HG03280 (cell line): Measurements from ENCODE around the gene CD209.
"Not testable (repeated sequence)": the region's sequence is repeated elsewhere in the genome, so short reads cannot be mapped to it uniquely, and the experiment has no call there.

Source experiments
- ATAC-seq: cut with Tn5 transposase; IDR thresholded peaks from one replicate; pipeline ENCODE4 v1.9.1; 2021; ENCODE audit warnings: mild to moderate bottlenecking, moderate library complexity; ENCODE audit not compliant: unreplicated experiment

The CD209 gene

DNA sequence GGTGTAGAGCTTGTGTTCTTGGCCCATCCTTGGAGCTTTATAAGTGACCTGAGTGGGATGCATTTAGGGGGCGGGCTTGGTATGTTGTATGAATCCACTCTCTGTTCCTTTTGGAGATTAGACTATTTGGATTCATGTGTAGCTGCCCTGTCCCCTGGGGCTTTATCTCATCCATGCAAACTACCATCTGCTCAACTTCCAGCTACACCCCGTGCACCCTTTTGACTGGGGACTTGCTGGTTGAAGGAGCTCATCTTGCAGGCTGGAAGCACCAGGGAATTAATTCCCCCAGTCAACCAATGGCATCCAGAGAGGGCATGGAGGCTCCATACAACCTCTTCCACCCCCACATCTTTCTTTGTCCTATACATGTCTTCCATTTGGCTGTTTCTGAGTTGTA, 21.8 kb upstream of the CD209 start:
- no peak for ATAC-seq

DNA sequence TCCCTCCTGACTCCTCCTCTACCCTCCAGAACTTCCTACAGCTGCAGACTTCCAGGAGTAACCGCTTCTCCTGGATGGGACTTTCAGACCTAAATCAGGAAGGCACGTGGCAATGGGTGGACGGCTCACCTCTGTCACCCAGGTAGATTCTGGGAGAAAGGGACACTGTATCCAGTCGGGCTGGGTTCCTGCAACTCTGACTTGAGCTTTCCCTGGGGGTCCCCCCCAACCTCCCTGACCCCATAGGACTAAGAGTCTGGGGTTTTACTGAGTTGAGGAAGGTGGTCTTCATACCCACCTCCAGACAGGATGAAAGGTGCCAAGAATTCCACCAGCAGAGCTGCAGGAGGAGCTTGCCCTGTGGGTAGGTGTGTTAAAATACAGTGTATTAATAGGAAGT, 20.2 kb upstream of the CD209 start:
- no peak for ATAC-seq

DNA sequence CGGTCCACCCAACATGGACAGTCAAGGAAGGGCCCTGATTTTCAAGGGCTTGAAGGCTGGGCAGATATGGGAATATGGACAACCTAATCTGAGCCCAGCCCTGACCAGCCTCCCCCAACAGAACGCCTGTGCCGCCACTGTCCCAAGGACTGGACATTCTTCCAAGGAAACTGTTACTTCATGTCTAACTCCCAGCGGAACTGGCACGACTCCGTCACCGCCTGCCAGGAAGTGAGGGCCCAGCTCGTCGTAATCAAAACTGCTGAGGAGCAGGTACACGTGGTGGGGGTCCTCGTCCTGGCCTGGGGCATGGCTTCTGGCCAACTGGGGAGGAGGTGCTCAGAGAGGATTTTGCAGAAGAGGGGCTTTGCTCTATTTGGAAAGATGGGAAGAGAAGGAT, 19.2 kb upstream of the CD209 start:
- ATAC-seq, result no peak

DNA sequence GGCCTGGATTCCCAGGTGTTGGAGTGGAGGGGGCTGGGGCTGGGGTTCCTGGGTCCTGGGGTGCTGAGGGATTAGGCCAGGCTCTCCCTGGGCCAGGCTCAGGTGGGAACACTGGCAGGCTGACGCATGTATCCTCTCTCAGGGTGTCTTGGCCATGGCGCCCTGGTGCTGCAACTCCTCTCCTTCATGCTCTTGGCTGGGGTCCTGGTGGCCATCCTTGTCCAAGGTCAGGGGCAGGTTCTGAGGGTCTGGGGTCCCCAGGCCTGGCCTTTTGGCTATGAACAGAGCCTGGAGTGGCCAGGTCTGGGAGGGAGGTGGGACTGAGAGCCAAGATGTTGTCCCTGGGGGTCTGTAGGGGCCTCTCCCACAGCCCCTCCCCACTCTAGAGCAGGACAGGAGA, 17.7 kb upstream of the CD209 start:
- ATAC-seq, result not testable (repeated sequence)

DNA sequence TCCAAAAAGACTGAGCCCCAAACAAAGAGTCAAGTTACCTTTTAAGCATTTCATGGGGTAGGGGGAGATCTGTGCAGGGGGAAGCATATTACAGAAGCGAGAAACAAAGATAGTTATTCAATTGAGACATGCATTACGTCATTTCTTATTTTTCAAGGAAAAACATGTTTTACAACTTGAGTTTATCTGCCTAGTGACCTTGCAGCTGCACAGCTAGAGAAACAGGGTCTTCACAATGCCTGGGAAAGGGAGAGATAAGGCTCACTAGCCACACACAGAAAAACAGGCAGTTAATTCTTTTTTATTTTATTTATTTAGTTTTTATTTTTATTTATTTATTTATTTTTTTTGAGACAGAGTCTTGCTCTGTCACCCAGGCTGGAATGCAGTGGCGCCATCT, 16.8 kb upstream of the CD209 start:
- ATAC-seq, result not testable (repeated sequence)

DNA sequence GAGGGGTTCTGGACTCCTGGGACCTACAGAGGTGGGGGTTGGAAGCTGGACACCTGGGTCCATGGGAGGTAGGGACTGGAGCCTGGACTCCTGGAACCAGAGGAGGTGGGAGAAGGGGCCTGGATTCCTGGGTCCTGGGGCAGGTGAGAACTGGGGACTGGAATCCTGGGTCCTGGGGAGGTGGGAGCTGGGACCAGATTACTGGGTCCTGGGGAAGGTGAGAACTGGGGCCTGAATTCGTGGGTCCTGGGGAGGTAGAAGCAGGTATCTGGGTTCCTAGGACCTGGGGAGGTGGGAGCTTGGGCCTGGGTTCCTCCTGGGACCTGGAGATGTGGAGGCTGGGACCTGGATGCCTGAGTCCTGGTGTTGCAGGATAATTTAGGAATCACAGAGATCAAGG, 16.4 kb upstream of the CD209 start:
- no peak for ATAC-seq

DNA sequence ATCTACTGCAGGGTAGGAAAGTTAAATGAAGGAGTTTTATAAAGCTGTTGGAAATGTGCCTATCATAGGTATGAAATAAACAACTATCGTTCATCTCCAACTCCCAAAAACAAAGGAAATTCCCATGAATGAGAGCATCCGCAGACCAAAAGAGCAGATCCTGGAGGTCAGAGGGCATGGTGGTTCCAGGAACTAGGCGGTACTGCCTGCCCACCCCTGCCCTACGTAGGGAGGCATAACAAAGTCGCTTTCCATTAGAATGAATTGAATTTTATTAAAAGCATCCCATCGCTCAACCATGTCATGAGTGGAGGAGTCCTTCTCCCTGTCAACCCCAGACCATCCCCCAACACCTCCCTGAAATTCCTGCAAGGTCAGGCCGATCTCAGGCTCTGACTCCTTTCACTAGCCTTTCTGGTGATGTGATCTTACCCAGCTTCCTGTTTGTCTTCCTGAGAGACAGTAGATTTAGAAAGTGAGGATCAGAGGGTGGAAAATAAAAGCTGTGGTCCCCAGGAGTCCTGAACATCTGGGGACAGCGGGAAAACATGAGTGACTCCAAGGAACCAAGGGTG, 15.5 kb upstream of the CD209 start, which contains the start of gene CLEC4M:
Gene CLEC4M (plus strand): TSS at position 525 of the 575 bp plus-strand sequence. CDS start 24 bp downstream, at position 549.
- ATAC-seq, result no peak

DNA sequence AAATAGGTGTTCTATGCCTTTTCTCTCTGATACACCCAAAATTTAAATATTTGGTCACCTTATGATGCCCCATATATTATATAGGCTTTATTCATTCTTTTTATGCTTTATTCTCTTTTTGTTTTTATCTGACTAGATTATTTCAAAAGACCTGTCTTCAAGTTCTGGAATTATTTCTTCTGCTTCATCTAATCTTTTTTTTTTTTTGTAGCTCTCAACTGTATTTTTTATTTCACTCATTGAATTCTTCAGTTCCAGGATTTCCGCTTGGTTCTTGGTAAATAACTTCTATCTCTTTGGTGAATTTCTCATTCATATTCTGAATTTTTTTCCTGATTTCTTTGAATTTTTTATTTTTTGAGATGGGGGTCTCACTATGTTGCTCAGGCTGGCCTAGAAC, 11.8 kb upstream of the CD209 start:
- no peak for ATAC-seq

DNA sequence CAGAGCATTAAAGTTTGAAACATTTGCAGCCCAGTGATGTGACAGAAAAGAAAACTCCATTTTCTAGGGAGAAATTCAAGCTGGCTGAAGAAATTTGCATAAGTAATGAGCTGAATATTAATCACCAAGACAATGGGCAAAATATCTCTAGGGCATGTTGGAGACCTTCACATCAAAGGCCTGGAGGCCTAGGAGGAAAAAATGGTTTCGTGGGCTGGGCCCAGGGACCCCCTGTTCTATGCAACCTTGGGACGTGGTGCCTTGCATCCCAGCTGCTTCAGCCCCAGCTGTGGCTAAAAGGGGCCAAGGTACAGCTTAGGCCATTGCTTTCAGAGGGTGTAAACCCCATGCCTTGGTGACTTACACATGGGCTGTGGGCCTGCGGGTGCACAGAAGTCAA, 10.0 kb upstream of the CD209 start:
- ATAC-seq, result no peak

DNA sequence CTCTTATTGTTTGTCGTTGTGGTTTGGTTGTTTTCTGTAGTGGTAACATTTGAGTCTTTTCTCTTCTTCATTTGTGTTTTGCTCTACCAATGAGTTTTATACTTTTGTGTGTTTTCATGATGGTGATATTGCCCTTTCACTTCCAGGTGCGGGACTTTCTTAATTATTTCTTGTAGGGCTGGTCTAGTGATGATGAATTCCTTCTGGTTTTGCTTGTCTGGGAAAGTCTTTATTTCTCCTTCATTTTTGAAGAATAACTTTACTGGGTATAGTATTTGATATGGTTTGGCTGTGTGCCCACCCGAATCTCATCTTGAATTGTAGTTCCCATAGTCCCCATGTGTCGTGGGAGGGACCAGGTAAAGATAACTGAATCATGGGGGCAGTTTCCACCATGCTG, 8.9 kb upstream of the CD209 start:
- no peak for ATAC-seq

DNA sequence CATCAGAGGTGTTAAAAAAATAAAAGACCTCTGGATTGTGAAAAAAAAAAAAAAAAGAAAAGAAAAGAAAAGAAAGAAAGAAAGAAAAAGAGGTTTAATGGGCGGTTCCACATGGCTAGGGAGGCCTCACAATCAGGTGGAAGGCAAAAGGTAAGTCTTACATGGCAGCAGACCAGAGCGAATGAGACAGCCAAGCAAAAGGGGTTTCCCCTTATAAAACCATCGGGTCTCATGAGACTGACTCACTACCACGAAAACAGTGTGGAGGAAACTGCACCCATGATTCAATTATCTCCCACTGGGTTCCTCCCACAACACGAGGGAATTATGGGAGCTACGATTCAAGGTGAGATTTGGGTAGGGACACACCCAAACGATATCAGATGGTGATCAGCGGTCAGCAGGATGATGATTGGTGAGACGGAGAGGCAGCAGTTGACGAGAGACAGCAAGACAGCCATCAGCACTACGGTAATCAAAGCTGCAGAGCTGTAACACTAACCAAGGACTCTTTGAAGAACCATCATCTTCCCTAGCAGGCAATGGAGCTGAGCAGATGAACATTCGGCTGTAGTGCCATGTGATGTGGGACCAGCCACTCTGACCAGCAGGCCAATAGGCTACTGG, 3.9 kb upstream of the CD209 start:
- ATAC-seq, result no peak

DNA sequence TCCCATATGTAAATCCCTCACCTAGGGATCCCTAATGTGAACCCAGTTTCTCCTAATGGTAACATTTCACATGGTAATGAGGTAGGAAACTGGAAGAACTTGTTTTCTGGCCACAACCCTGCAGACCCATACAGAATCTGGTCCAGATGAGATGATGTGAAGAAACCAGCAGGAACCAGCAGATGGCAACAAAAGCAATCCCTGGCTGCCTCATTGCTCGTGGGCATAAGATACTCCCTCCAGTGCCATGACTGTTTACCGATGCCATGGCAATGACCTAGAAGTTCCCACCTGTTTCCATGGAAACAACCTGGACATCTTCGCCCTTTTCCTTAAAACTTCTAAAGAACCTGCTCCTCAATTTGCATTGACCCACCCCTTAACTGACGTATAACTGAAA, 1.4 kb upstream of the CD209 start:
- ATAC-seq, result no peak

DNA sequence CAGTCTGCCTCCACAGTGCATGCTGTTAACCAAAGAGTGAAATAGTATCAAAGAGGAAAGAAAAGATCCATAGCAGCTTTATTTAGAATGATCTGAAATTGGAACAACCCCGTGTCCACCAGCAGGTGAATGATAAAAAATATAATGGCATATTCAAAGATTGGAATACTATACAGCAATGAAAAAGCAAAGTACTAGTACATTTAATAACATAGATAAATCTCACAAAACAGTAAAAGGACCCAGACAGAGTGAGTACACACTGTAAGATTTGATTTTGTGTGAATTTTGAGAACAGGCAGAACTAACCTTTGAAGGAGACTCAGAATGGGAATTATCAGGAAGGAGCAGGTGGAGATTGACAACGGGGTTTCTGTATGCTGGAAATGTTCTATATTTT, 837 bp upstream of the CD209 start:
- ATAC-seq, result no peak

DNA sequence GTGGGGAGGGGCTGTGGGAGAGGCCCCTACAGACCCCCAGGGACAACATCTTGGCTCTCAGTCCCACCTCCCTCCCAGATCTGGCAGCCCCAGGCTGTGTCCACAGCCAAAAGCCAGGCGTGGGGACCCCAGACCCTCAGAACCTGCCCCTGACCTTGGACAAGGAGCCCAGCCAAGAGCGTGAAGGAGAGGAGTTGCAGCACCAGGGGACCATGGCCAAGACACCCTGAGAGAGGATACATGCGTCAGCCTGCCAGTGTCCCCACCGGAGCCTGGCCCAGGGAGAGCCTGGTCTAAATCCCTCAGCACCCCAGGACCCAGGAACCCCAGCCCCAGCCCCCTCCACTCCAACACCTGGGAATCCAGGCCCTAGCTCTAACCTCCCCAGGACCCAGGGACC, 1.0 kb downstream of the CD209 start:
- not testable (repeated sequence) for ATAC-seq

DNA sequence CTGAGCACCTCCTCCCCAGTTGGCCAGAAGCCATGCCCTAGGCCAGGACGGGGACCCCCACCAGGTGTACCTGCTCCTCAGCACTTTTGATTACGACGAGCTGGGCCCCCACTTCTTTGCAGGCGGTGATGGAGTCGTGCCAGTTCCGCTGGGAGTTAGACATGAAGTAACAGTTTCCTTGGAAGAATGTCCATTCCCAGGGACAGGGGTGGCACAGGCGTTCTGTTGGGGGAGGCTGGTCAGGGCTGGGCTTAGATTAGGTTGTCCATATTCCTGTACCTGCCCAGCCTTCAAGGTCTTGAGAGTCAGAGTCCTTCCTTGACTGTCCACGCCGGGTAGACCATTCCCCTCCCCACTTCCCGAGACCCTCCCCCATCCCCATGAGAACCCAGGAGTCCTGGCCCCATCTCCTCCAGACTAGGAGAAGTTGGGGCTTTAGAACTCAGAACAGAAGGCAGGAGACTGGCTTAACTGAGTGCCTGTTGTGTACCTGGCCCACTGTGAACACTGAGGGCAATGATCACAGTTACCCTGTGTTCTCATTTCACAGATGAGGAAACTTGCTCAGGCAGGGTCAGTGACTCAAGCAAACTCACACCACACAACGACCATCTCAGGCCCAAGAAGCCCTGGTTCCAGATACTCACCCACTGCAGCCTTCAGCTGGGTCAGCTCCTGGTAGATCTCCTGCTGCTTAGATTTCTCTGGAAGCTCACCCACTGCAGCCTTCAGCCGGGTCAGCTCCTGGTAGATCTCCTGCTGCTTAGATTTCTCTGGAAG, 2.3 kb downstream of the CD209 start:
- no peak for ATAC-seq

DNA sequence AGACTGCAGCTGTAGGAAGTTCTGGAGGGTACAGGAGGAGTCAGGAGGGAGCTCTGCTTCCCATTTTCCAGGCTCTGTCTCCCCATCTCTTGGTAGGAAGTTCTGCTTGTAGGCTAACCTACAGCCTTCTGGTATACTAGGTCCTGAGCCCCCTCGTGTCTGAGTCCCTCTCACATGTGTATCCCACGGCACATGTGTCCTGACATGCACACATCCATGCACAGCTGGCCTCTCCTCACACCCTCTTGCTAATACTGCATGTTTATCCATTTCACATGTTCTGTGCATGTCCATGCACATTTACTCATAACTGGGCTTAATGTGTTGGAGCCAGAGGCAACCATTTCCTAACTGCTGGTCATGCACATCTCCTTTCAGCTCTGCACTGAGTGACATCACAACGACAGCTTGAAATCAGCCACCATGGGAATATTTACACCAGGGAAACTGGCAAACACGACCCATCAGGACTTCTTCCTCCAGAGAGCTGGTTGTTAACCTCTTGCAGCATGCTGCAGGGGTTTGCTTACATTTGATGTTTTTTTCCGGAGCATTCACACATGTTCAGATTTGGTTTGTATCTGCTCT, 3.0 kb downstream of the CD209 start:
- no peak for ATAC-seq

DNA sequence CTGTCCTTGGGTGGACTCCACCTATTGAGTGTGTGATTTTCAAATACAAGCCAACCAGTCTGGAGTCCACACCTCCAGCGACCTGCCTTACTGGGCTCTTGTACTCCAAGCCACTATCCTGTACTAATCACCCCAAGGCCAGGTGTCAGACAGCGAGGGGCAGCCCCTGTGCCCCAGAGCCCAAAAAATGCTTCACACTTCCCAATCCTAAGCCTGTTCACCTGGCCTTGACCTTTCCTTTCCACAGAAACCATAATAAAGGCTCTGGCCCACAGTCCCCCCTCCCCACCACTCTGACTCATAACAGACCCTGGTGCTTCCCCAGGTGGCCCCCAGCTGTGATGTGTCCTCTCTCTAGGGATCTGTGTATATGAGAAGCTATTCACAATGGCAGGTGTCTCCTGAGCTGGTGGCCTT, 3.9 kb downstream of the CD209 start:
- ATAC-seq, result peak; percentile 75

DNA sequence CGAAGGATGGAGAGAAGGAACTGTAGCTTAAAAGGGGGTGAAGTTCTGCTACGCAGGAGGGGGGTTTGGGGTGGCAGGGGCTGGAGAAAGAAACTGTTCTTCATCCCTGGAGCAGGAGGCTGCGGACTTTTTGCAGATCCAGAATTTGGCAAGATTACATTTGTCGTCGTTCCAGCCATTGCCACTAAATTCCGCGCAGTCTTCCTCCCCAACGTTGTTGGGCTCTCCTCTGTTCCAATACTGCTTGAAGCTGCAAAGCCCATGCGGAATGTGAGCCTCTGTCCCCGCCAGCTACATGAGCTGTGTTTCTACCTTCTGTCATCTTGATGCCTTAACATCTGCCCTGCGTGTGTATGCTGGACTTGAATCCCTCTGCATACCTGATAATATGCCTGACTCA, 4.3 kb downstream of the CD209 start:
- no peak for ATAC-seq

DNA sequence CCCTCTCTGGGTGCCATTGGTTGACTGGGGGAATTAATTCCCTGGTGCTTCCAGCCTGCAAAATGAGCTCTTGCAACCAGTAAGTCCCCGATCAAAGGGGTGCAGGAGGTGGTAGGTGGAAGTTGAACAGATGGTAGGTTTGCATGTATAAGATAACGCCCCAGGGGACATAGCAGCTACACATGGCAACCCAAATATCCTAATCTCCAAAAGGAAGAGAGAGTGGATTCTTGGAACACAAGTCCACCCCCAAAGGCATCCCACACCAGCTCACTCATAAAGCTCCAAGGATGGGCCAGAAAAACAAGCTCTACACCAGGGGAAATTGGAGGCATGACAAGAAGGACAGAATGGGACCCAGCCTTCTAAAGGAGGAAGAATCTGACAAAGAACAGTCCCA, 4.8 kb downstream of the CD209 start:
- ATAC-seq, result no peak

DNA sequence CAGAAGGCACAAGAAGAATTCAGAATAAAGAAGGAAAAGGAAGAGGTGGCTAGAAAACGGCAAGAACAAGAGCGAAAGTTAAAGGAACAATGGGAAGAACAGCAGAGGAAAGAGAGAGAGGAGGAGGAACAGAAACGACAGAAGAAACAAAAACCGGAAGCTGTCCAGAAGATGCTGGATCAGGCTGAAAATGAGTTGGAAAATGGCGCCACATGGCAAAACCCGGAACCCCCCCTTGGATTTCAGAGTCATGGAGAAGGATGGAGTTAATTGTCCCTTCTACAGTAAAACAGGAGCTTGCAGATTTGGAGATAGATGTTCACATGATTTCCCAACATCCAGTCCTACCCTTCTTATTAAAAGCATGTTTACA, 6.7 kb downstream of the CD209 start:
- ATAC-seq, result no peak

DNA sequence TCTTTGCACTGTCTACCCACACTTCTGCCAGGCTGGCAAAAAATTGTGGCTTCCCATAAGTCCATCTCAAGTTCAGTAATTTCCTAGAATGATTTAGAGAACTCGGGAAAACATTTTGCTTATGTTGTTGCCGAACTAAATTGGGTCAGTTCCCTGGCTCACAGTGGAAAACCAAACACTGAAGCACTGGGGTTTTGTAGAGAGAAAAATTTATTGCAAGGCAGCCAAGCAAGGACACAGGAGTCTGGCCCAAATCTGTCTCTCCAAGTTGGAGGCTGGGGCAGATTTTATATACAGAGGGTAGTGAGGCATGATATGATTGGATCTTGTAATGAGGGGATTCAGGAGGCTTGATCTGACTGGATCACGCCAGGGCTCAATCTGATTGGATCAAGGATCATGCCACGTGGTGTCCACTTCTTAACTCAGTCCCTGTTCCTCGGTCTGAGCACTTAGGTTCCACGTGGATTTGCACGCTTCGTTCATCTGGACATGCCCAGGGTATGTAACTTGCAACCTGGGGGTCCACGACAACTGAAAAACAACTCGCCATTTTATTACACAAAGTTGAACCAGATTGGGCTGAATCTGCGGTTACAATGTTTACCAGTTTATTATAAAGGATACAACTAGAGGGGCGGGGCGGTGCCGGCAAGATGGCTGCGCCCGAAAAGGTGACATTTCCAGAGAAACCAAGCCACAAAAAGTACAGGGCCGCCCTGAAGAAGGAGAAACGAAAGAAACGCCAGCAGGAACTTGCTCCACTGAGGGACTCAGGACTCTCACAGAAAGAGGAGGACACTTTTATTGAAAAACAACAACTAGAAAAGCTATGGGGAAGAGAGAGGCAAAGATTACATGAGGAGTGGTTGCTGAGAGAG, 7.3 kb downstream of the CD209 start:
- no peak for ATAC-seq
